Erythroblast (primary cell): ENCODE results near the gene MTERF2.
A peak's percentile ranks its signal among the peaks of the same experiment; 100 is the strongest.

Experiments
- DNase-seq, 2 experiments: peaks; one replicate each; lab custom pipeline; 2025; lab: John Stamatoyannopoulos, UW
- GATA1 ChIP-seq: IDR thresholded peaks from 2 replicates; pipeline ENCODE4 v1.6.1; 2011; ENCODE audit warnings: low read depth, mild to moderate bottlenecking, control low read depth, low read length, moderate library complexity
- POLR2A ChIP-seq: IDR thresholded peaks from 2 replicates; pipeline ENCODE4 v1.6.1; 2011; ENCODE audit warnings: mild to moderate bottlenecking, low read length

Gene MTERF2

GRCh38 chr12:106954462-106955376 is 32.2 kb downstream of the MTERF2 start:
- TF ChIP-seq GATA1 (no peak), POLR2A (no peak)
- peak; percentile 38 to 57 for DNase-seq

- TF ChIP-seq GATA1: no peak
- TF ChIP-seq POLR2A: no peak
- DNase-seq: no peak
Observed at GRCh38 chr12:106953352-106954250, 33.3 kb downstream of the MTERF2 start.

GRCh38 chr12:106950591-106950990 is 36.4 kb downstream of the MTERF2 start:
- no peak for DNase-seq
- TF ChIP-seq GATA1 (no peak), POLR2A (no peak)

GRCh38 chr12:106947461-106947860 is 39.5 kb downstream of the MTERF2 start:
- DNase-seq: no peak
- TF ChIP-seq GATA1: no peak
- TF ChIP-seq POLR2A: no peak

GRCh38 chr12:106945261-106945851 is 41.6 kb downstream of the MTERF2 start:
- no peak for TF ChIP-seq POLR2A
- TF ChIP-seq GATA1: no peak
- DNase-seq: peak; percentile 45 to 67

GRCh38 chr12:106942775-106943174 is 44.2 kb downstream of the MTERF2 start:
- TF ChIP-seq POLR2A (no peak), GATA1 (no peak)
- peak; percentile 62 to 90 for DNase-seq

GRCh38 chr12:106941481-106942156 is 45.3 kb downstream of the MTERF2 start:
- TF ChIP-seq POLR2A: no peak
- no peak for TF ChIP-seq GATA1
- peak; percentile 57 to 86 for DNase-seq

- TF ChIP-seq GATA1 (no peak), POLR2A (no peak)
- no peak for DNase-seq
Observed at GRCh38 chr12:106934277-106934676, 52.7 kb downstream of the MTERF2 start.
